Activated gamma-delta T cell treated with anti-CD3 and anti-CD28 coated beads, Interleukin-2, amount 50 U/mL, for 16 hours (primary cell): ENCODE results near the gene TCF15.

Source experiments
- DNase-seq: peaks from one replicate; pipeline ENCODE4 v3.0.0-alpha.2; 2020; ENCODE audit warnings: low read depth

Gene TCF15

GRCh38 chr20:610130-611046, at the start of gene TCF15:
TCF15 (minus strand) TSS chr20:610309; CDS start chr20:610237, 72 bp downstream.
- no peak for DNase-seq

DNA sequence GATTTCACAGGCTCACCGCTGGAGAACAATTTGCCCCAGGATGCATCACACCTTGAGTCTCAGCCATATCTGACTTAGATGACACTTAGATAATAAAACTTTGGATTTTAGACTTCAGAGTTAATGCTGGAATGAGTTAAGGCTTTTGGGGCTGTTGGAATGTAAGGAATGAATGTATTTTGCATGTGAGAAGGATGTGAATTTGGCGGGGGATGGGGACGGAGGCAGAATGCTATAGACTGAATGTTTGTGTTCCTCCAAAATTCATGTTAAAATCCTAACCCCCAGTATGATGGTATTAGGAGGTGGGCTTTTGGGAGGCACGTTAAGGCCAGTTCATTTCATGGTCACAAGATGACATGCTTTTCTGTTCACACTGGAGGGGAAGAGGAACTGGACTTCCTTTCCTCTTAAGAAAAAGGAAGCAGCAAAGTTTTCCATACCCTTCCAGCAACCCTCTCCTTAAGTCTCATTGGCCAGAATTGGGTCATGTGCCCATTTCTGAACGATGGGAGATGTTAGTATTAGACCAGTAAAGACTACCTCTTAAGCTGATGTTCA, 48.7 kb upstream of the TCF15 start:
- DNase-seq: no peak

DNA sequence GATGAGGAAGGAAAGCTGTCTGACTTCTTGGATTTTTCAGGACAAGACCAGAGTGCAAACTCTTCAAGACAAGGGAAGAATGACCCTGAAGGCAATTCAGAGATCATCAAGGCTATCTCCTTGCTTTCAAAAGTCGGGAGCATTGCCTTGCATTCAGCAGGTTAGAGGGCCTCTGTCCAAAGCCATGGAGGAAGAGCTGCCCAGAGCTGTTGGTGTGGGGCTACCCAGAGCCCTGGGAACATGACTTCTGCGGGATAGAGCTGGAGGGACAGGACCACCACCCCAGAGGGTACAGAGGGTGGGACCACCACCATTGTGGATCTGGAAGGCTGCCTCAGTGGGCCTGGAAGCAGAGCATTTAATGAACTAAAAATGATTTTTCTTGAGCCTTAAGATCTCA, 48.1 kb upstream of the TCF15 start:
- no peak for DNase-seq

DNA sequence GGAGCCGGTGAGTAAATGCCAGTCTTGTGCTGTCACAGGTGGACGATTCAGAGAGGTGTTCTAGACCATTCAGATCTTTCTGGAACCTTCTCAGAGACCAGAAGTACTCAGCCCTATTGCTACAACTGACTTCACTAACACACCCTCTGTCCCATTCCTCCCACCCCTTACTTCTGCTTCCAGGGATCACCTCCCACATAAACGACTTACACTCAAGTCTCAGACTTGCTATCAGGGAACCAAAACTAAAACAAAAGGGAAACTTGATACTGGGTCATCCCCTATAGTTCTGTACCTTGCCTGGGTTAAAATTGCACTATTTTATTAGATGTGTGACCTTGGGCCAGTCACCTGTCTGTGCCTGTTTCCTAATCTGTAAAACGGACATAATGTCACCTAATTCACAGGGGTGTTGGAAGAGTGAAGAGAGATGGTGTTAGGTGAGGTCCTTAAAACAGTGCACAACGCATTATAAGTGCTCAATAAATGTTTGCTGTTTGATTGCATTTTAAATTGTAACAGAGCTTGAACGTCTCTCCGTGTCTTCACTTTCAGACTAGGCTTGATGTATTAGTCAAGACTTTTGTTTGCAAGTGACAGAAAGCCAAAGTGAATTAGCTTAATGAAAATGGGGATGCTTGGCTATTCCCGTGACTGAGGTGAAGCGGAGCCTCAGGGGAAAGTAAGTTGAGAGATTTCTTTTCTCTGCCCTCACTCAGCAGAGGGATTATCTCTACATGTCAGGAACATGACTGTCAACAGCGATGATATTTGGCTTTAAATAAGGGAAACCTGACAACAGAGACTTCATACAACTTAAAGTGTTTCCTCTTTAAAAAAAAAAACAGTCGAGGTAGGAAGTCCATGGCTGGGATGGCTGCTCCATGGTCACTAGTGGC, 45.9 kb upstream of the TCF15 start:
- no peak for DNase-seq

DNA sequence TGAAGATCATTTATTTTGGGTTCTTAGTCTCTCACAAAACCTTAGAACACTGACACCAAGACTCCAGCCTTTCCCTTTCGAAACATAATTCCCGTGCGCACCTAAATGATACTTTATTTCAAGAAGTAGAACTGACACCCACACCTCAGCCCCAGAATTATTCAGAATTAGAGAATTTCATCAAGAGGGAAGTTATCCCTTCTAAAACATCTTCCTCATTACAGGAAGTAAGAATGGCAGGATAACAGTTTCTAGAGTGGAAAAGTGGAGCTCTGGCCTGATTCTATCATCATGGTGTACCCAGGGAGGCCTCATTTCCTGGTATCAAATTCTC, 44.3 kb upstream of the TCF15 start:
- DNase-seq: no peak

DNA sequence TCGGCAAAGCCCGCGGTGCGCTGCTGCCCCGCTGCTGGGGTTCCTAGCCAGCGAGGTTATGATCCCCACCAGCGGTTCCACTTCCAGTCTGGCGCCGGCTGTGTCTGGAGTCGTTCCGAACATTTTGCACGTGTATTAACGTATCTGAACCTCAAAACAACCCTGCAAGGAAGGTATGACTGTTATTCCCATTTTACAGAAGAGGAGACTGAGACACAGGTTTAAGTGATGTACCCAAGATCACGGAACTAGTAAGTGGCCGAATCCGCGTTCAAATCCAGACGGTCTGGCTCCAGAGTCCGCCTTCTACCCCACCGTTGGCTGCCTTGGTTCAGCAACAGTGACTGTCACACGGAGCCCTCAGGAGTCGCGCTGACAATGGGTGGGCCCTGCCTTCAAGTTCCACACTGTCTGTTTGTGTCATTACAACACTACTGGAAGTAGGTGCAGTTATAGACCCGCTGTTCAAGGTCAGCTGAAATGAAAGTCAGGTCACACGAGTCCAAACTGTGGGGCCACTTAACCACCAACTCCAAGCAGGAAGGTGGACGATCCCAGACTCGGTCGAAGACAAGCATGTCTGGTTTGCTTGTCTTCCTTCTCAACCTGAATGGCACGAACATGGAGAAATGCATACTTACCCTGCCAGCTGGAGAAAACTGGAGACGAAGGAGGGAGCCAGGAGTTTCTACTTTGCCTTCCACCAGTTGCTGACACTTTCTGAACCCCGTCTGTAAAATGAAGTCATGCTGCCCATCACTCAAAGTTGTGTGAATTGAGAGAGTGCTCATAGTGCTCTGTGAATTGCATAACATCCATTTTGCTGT, 43.7 kb upstream of the TCF15 start:
- no peak for DNase-seq

GRCh38 chr20:653110-653589, 43.0 kb upstream of the TCF15 start, which contains the start of gene SRXN1:
SRXN1 (minus strand) TSS chr20:653200; CDS start chr20:653185, 15 bp downstream.
- DNase-seq: peak; percentile 72

GRCh38 chr20:652615-653109, 42.6 kb upstream of the TCF15 start:
- no peak for DNase-seq

DNA sequence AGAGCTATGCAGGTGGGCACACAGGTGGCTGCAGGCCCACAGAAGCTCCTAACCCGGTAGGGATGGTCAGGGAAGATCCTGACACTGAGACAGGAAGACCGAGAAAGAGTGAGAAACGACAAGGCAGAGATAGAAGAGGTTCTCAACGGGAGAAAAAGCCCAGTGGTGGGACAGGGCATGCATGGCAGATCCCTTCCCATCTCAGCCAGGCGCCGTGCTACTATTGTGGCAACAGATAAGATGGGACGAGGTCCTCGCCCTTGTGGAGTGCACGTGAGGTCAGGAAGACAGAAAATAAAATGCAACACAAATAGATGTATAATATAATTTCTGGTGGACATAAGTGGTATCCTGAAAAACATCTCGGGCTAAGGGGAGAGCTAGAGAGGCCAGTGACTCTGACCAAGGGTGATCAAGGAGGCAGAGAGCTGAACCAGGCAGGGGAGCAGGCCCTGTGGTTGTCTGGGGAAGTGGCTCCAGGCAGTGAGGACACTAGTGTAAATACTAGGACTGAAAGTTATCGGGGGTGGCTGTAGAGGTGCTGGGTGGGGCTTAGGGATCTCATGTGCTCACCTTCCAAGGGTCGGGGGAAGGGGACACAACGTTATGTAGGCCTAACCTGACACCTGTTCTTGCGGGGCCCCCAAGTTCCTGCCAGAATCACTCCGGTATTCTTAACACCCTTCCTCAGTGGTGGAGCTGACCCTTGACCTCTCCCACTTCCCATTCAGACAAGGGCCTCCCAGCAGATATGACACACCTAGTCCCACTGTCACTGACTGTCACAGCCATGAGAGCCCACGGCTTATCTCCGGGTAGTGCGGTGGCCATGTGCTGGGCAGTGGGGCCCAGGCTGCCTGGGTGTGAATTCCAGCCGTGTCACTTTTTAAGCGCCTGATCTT, 41.9 kb upstream of the TCF15 start:
- no peak for DNase-seq

DNA sequence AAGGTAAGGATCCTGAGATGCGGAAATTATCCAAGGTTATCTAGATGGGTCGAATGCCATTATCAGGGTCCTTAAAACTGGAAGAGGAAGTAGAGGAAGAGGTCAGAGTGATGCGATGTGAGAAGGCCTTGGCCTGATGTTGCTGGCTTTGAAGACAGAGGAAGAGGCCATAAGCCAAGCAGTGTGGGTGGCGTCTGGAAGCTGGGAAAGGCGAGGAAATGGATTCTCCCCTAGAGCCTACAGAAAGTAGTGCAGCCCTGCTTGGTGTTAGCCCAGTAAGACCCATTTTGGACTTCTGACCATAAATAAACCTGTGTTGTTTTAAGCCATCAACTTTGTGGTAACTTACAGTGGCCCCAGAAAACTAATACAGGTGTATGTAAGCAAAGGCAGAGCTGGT, 40.8 kb upstream of the TCF15 start:
- DNase-seq: no peak

DNA sequence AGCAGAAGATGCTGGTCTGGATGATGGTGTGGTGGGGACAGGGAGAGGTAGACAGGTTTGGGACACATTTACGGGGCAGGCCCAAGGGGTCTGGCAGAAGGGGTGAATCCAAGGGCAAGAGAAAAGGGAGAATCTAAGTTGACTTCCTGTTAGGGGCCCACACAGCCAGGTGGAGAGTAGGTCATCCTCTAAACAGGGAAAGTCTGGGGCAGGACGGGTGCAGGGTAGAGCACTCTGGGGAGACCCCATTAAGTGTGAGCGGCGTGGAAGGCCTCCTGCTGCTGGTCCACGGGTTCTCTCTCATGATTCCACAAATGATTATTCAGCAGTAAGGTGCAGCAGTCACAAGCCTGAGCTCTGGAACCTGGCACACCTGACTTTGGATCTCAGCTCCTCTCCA, 40.2 kb upstream of the TCF15 start:
- DNase-seq: no peak

- DNase-seq: no peak
Measured at GRCh38 chr20:647479-648019, 37.4 kb upstream of the TCF15 start.

DNA sequence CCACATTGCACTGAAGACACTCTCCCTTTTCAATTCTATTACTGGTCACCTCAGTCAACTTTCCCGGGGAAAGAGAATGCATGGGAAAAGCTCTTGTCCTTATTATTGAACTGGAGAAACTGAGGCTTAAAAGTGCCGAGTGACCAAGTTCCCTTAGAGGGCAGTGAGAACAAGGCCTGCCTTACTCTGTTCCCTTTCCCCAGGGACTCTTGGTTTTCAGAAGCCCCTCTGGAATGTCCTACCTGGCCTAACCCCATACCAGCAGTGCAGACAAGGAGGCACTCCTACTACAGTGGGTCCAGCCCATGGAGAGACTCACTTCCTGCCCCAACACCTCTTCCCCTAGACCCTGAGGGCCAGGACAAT, 36.7 kb upstream of the TCF15 start:
- DNase-seq: no peak

GRCh38 chr20:646107-646867, 36.2 kb upstream of the TCF15 start:
- no peak for DNase-seq

DNA sequence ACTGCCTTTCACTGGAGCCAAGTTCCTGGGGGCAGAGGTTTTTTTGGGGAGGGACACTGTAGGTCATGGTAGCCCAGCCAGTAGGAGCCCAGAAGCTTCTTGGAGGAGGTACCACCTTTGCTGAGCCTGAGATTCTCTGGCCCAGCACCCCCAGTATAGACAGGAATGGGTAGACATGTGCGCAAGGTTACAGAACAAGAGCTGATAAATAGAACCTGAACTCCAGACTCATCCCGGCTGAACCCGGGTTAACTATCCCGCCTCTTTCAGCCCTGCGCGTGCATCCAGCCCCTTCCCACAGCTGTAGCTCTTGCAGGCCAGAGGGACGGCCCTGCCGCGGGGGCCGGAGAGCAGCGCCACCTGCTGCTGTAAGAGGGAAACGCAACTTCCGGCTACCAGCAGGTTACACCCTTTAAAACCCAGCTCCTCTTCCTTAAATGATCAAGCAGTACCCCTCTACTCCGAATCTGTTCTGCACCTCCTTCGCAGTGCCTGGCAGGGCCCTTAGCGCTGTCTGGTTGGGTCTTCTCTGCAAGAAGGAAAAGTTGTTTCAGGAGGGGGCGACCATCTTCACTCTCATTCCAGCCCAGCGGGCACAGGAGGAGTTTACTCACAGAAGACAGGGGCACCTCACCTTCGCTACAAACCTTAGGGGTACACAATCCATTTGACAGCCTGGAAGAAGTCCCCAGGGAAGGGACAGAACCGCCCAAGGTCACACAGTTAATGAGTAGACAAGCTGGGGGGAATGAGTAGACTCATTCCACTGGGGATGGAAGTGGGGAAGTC, 35.4 kb upstream of the TCF15 start:
- peak; percentile 42 for DNase-seq

- no peak for DNase-seq
Measured at GRCh38 chr20:644692-645317, 34.7 kb upstream of the TCF15 start.

GRCh38 chr20:642398-643174, 32.5 kb upstream of the TCF15 start:
- DNase-seq: no peak
